Endothelial cell of umbilical vein (primary cell): ENCODE measurements around the gene RAC3. TPM values are rescaled to one million over a fixed set of nuclear protein-coding genes. Genes with fewer than 3 reads are reported as not detected.

Source experiments
- BruUV-seq: library from RNA; stranded (reverse); fragments of 400-500 nt; replicated peaks from 2 replicates; lab custom pipeline; 2021; lab: Mats Ljungman, UMichigan
- CTCF ChIA-PET: fragments of 300-600, 350-600 bp; sonication (Branson Sonifier 250); formaldehyde crosslinking; loops from one replicate; lab custom pipeline; 2021; ENCODE audit warnings: antibody characterized with exemption, inconsistent platforms; lab: Charles Lee
- POLR2A ChIA-PET: fragments of 300-600, 350-600 bp; sonication (Branson Sonifier 250); formaldehyde crosslinking; loops from one replicate; lab custom pipeline; 2021; ENCODE audit warnings: antibody characterized with exemption, inconsistent platforms; lab: Charles Lee
- DNase-seq: peaks from one replicate; pipeline ENCODE4 v3.0.0-alpha.2; 2011; ENCODE audit warnings: low read depth, low spot score
- FAIRE-seq: peaks from 2 replicates; lab custom pipeline; 2011; peaks lifted over from hg19 to GRCh38; lab: Jason Lieb, UNC
- H2AFZ ChIP-seq: 2 replicates; pipeline ENCODE4 v1.6.0; 2012; ENCODE audit warnings: low read depth, low read length, control low read depth, inconsistent platforms
- H3K27ac ChIP-seq: 2 replicates; pipeline ENCODE4 v1.5.1; 2011; ENCODE audit warnings: low read depth, mild to moderate bottlenecking, control low read depth, low read length, moderate library complexity; ENCODE audit not compliant: insufficient read depth
- H3K27me3 ChIP-seq, 2 experiments: 2 replicates each; pipeline versions ENCODE4 v1.6.0 to v1.6.1; 2011; ENCODE audit warnings: low read length in 2 of 2, mixed read lengths in 1 of 2; ENCODE audit not compliant: control insufficient read depth in 2 of 2, insufficient read depth in 2 of 2
- H3K36me3 ChIP-seq, 2 experiments: 2 replicates in 1 of 2; 3 replicates in 1 of 2; pipeline ENCODE4 v1.5.1; 2011; ENCODE audit warnings: low read length in 2 of 2, mild to moderate bottlenecking in 1 of 2, moderate library complexity in 1 of 2; ENCODE audit not compliant: control insufficient read depth in 2 of 2, insufficient read depth in 2 of 2; ENCODE audit errors: extremely low read depth in 1 of 2
- H3K4me1 ChIP-seq: 3 replicates; pipeline ENCODE4 v1.5.1; 2011; ENCODE audit warnings: mild to moderate bottlenecking, low read length; ENCODE audit not compliant: control insufficient read depth, insufficient read depth; ENCODE audit errors: extremely low read depth
- H3K4me2 ChIP-seq: 2 replicates; pipeline ENCODE4 v1.6.1; 2011; ENCODE audit warnings: low read length, control low read depth, mixed read lengths; ENCODE audit not compliant: insufficient read depth
- H3K4me3 ChIP-seq, 3 experiments: fragments of 200-600 bp in 1 of 3; sonication (generic), shearing (Covaris generic) in 1 of 3; replicated peaks in 1 of 3; 2 replicates each; pipeline ENCODE4 v1.5.1; 2011 to 2016; ENCODE audit warnings: control low read depth in 3 of 3, low read length in 3 of 3, mild to moderate bottlenecking in 2 of 3, inconsistent platforms in 1 of 3, low read depth in 1 of 3, moderate library complexity in 1 of 3; ENCODE audit not compliant: insufficient read depth in 1 of 3
- H3K79me2 ChIP-seq: 2 replicates; pipeline ENCODE4 v1.6.0; 2012; ENCODE audit warnings: low read length, inconsistent platforms; ENCODE audit not compliant: control insufficient read depth, insufficient read depth
- H3K9ac ChIP-seq: replicated peaks from 2 replicates; pipeline ENCODE3; 2011; ENCODE audit warnings: low read length, control low read depth; ENCODE audit not compliant: insufficient read depth; ENCODE audit errors: extremely low read depth
- H3K9me1 ChIP-seq: replicated peaks from 3 replicates; pipeline ENCODE4 v1.6.0; 2011; ENCODE audit warnings: mild to moderate bottlenecking, low read length; ENCODE audit not compliant: control insufficient read depth, insufficient read depth; ENCODE audit errors: extremely low read depth
- H3K9me3 ChIP-seq: replicated peaks from 2 replicates; pipeline ENCODE4 v1.5.1; 2012; ENCODE audit warnings: low read length, inconsistent platforms; ENCODE audit not compliant: control insufficient read depth, insufficient read depth
- H4K20me1 ChIP-seq: replicated peaks from 2 replicates; pipeline ENCODE3; 2011; ENCODE audit warnings: mild to moderate bottlenecking, low read length; ENCODE audit not compliant: control insufficient read depth, insufficient read depth; ENCODE audit errors: extremely low read depth
- CTCF ChIP-seq, 2 donors: IDR thresholded peaks; 1 replicate in 1 of 2; 2 replicates in 1 of 2; pipeline ENCODE4 v1.5.1; 2011; ENCODE audit warnings: low read length in 2 of 2, mild to moderate bottlenecking in 2 of 2, moderate library complexity in 2 of 2, control low read depth in 1 of 2, inconsistent platforms in 1 of 2, low read depth in 1 of 2; ENCODE audit not compliant: insufficient read depth in 1 of 2; ENCODE audit errors: extremely low read depth in 1 of 2
- EZH2 ChIP-seq: IDR thresholded peaks from 2 replicates; pipeline ENCODE4 v1.6.1; 2012; ENCODE audit warnings: borderline replicate concordance, low read depth, mild to moderate bottlenecking, moderate library complexity, low read length, inconsistent platforms; ENCODE audit not compliant: severe bottlenecking
- FOS ChIP-seq: IDR thresholded peaks from 2 replicates; pipeline ENCODE4 v1.6.1; 2011; ENCODE audit warnings: mild to moderate bottlenecking, low read length, moderate library complexity, borderline replicate concordance; ENCODE audit not compliant: insufficient read depth
- GATA2 ChIP-seq: IDR thresholded peaks from 2 replicates; pipeline ENCODE4 v1.7.0; 2011; ENCODE audit warnings: low read depth, mild to moderate bottlenecking, moderate library complexity, mixed read lengths, low read length; ENCODE audit not compliant: insufficient read length, insufficient read depth
- JUN ChIP-seq: IDR thresholded peaks from 2 replicates; pipeline ENCODE4 v1.6.1; 2011; ENCODE audit warnings: borderline replicate concordance, low read depth; ENCODE audit not compliant: insufficient read length, insufficient read depth
- MYC ChIP-seq: IDR thresholded peaks from one replicate; pipeline ENCODE4 v1.6.1; 2011; ENCODE audit warnings: mild to moderate bottlenecking, low read depth, low read length
- POLR2A ChIP-seq: IDR thresholded peaks from 2 replicates; pipeline ENCODE4 v1.6.1; 2012; ENCODE audit warnings: low read depth, mild to moderate bottlenecking, control low read depth, low read length
- POLR2AphosphoS5 ChIP-seq: IDR thresholded peaks from 2 replicates; pipeline ENCODE4 v1.6.1; 2012; ENCODE audit warnings: low read depth, mild to moderate bottlenecking, control low read depth, low read length, moderate library complexity; ENCODE audit not compliant: insufficient read depth
- dilution Hi-C: fragments of 300-500 bp; cut with MboI; formaldehyde crosslinking; loops from one replicate; pipeline ENCODE4 v1.15.0; 2019; ENCODE audit warnings: low sequenced_read_pairs; ENCODE audit not compliant: extremely low pct_ligation_motif_present
- intact Hi-C: fragments of 100-400 bp; cut with micrococcal nuclease; formaldehyde crosslinking; loops from one replicate; pipeline ENCODE4 v1.10.0; 2022
- polyA plus RNA-seq, 4 experiments: library from polyadenylated mRNA; depleted of rRNA in 3 of 4; stranded (reverse) in 3 of 4; unstranded in 1 of 4; fragments of >200 nt; gene quantifications; 2 replicates each; pipeline versions ENCODE4 v1.2.1 to v1.2.3, GENCODE V29; 2011 to 2012; ENCODE audit warnings: missing spikeins in 1 of 4
- total RNA-seq: library from RNA; stranded (reverse); gene quantifications from 2 replicates; pipeline ENCODE4 v1.2.3, GENCODE V29; 2021
- TF ChIP-seq, protein P1 (sequence below): IDR thresholded peaks from 2 replicates; pipeline ENCODE4 v1.6.1; 2011; ENCODE audit not compliant: insufficient read depth, insufficient read length

The RAC3 gene
- total and polyA plus RNA-seq, 2 donors (not counting 3 experiments of a cell fraction or from before 2014, with no cell fraction given) = 34.1 to 56.0 TPM

DNA sequence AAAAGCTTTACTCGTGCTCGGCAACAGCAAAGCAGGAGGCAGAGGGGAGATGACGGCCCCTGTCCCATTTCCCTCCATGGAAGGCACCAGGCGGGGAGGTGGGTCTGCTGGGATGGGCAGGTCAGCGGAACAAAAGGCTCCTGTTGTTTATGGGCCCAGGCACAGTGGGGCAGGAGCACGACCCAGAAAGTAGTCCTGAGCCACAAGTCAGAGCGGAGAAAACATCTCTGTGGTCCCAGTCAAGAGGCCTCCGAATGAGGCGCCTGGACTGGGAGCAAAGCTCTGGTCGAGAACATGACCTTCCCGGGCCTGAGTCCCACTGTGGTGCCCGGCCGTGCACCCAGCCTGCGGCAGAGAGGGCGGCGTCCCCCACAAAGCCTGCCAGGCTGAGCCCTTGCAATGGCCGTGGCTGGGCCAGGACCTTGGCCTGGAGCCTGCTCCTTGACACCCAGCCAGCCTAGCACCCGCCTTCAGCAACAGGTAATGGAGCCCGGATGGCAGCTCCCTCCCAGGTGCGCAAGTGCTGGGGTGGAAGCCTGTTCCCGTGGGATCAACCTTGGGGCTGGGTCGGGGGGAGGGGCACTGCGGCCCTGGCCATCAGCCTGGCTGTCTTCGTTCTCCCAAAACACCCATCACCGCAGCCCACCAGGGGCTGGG is 16.6 kb downstream of the RAC3 start:
- no TSS peak for BruUV-seq
- POLR2A ChIA-PET = no interaction called here
- DNase-seq (no peak), FAIRE-seq (no peak)
- Histone ChIP-seq H3K9ac (no peak overlapping the region), H3K27ac (no peak overlapping the region), H4K20me1 (no peaks in the 10 kb centered on the region), H3K9me1 (no peaks in the 10 kb centered on the region), H3K36me3 (peaks cover 0 to 7% of the 10 kb centered on the region in 2 experiments), H3K4me1 (peaks cover 11% of the 10 kb centered on the region), H3K79me2 (peaks cover 10% of the 10 kb centered on the region), H3K4me2 (no peak overlapping the region), H2AFZ (no peak overlapping the region), H3K9me3 (no peaks in the 10 kb centered on the region), H3K27me3 (no peaks in the 10 kb centered on the region), H3K4me3 (no peak overlapping the region)
- intact Hi-C loops = no loop called here
- CTCF ChIA-PET = interaction anchor here (0.8 kb wide), 1 partner anchor 10 kb away, joined by 4 read pairs; the partner anchor contains the start of gene DCXR
- dilution Hi-C loops = no loop called here
- TF ChIP-seq FOS = no peak
- TF ChIP-seq, protein P1, sequence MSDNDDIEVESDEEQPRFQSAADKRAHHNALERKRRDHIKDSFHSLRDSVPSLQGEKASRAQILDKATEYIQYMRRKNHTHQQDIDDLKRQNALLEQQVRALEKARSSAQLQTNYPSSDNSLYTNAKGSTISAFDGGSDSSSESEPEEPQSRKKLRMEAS = no peak

GRCh38 chr17:82048571-82048971 is 17.1 kb downstream of the RAC3 start:
- no TSS peak for BruUV-seq
- intact Hi-C loops = no loop called here
- no peaks in the 10 kb centered on the region for H4K20me1 ChIP-seq
- CTCF ChIA-PET = interaction anchor here (1.0 kb wide), 1 partner anchor 18 kb away, joined by 4 read pairs; the partner anchor contains the start of gene RAC3
- H3K36me3 ChIP-seq = peaks cover 0 to 8% of the 10 kb centered on the region in 2 experiments
- H3K27me3 ChIP-seq = no peaks in the 10 kb centered on the region
- H3K9ac ChIP-seq = no peak overlapping the region
- dilution Hi-C loops = no loop called here
- FAIRE-seq (no peak), DNase-seq (no peak)
- H3K9me3 ChIP-seq = no peaks in the 10 kb centered on the region
- H3K4me3 ChIP-seq = no peak overlapping the region
- H3K4me1 ChIP-seq = peaks cover 11% of the 10 kb centered on the region
- POLR2A ChIA-PET = no interaction called here
- H3K79me2 ChIP-seq = peaks cover 11% of the 10 kb centered on the region
- no peak overlapping the region for H2AFZ ChIP-seq
- no peak overlapping the region for H3K4me2 ChIP-seq
- H3K27ac ChIP-seq = no peak overlapping the region
- TF ChIP-seq JUN = no peak
- TF ChIP-seq, protein P1 = no peak
- no peak for TF ChIP-seq MYC
- no peak for TF ChIP-seq EZH2
- TF ChIP-seq FOS = no peak
- no peak for TF ChIP-seq CTCF (IDR thresholded peaks at IDR 0.05; ENCODE audit: extremely low read depth in 1 of 2, insufficient read depth in 1 of 2, low read depth in 1 of 2, low read length in 2 of 2)
- TF ChIP-seq POLR2AphosphoS5 = no peak
- TF ChIP-seq GATA2 = no peak
- TF ChIP-seq POLR2A = no peak
- H3K9me1 ChIP-seq = no peaks in the 10 kb centered on the region
